ENCODE results near the gene KCNJ5.

KCNJ5 gene

DNA sequence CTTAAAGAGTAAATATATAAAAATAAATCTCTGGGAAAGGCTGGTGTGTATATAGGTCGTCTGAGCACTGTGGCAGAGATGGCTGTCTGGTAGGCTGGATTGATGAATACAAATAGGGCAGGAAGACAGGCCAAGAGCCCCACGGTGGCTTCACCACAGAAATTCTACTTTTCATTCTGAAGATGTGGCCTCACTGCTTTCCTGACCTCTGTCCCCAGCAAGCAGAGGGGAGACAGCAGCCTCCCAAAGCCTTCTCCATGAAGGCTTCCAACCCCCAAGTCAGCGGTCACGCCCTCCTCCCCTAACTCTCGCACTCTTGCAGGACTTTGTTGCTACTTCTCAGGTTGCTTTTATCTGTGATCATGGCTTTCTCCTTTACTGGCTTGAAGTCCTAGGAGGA is 13.4 kb upstream of the KCNJ5 start:
- no peak for DNase-seq (ENCODE audit: low read depth, low spot score)
- in situ Hi-C loops (cut with HindIII; ENCODE audit: low sequenced_read_pairs) = no loop called here
- no peak overlapping the region for H3K4me3 ChIP-seq (ENCODE audit: low read depth, low read length)
- TF ChIP-seq, protein P1, sequence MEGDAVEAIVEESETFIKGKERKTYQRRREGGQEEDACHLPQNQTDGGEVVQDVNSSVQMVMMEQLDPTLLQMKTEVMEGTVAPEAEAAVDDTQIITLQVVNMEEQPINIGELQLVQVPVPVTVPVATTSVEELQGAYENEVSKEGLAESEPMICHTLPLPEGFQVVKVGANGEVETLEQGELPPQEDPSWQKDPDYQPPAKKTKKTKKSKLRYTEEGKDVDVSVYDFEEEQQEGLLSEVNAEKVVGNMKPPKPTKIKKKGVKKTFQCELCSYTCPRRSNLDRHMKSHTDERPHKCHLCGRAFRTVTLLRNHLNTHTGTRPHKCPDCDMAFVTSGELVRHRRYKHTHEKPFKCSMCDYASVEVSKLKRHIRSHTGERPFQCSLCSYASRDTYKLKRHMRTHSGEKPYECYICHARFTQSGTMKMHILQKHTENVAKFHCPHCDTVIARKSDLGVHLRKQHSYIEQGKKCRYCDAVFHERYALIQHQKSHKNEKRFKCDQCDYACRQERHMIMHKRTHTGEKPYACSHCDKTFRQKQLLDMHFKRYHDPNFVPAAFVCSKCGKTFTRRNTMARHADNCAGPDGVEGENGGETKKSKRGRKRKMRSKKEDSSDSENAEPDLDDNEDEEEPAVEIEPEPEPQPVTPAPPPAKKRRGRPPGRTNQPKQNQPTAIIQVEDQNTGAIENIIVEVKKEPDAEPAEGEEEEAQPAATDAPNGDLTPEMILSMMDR (IDR thresholded peaks at IDR 0.05; ENCODE audit: low read depth, low read length) = no peak

DNA sequence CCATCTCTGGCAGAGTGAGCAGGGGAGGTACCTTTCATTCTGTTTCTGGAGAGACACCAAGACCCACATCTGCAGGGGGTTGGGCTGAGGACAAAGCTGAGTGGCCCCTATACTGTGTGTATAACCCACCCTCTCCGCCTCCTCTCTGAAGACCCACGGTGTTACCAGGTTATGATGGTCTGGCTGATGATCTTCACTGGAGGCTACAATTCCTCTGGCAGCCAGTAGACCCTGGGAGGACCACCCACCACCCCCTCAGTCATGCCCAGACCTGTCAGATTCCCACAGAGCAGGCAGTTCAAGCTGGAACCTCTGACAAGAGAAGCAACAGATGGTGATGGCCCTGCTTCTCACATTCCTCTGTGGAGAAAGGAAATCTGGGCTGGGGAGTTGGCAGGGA is 12.7 kb upstream of the KCNJ5 start:
- TF ChIP-seq, protein P1 (IDR thresholded peaks at IDR 0.05; ENCODE audit: low read depth, low read length) = no peak
- DNase-seq (ENCODE audit: low read depth, low spot score) = no peak
- in situ Hi-C loops (cut with HindIII; ENCODE audit: low sequenced_read_pairs) = no loop called here

DNA sequence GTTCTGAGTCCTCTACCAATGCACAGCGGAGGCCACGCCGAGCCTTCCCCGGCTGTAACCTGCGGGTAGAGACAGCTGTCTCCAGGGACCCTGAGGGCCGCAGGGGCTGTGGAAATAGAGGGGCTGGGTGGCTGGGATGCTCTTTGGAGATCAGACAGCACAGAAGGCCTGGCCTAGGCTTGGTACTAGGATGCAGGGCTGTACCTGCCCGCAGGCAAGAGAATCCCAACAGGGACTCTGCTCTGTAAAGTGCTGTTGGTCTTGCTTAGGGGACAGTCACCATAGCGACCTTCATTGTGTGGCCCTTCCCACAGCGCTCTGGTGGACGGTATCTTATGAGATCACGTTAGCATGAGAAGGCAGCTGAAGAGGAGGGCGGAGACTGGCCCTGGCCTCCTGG is 11.3 kb upstream of the KCNJ5 start:
- in situ Hi-C loops (cut with HindIII; ENCODE audit: low sequenced_read_pairs) = no loop called here
- DNase-seq (ENCODE audit: low read depth, low spot score) = no peak
- H3K4me3 ChIP-seq (ENCODE audit: low read depth, low read length) = no peak overlapping the region
- TF ChIP-seq, protein P1 (IDR thresholded peaks at IDR 0.05; ENCODE audit: low read depth, low read length) = no peak

More for the DNA sequence above, 12.7 kb upstream of the KCNJ5 start:
- H3K4me3 ChIP-seq (ENCODE audit: low read depth, low read length) = no peak overlapping the region

DNA sequence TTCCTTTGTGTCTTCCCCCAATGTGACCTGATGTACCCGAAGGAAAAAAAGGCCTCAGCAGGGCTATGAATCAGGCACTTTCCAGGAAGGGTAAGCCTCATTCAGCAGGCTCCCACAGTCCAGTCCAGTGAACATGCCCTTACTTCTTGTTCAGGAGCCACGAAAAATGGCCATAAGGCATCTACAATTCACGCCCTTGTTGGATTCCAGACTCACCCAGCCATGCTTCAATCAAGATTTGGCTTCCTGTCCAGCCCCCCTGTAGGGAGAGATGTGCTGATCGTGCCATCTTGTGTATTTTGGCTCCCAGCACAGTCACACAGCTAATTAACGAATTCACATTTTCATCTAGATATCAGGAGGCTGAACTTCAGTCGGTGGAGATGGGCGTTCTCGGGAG is 9.9 kb upstream of the KCNJ5 start:
- TF ChIP-seq, protein P1 (IDR thresholded peaks at IDR 0.05; ENCODE audit: low read depth, low read length) = no peak
- in situ Hi-C loops (cut with HindIII; ENCODE audit: low sequenced_read_pairs) = no loop called here
- H3K4me3 ChIP-seq (ENCODE audit: low read depth, low read length) = no peak overlapping the region
- no peak for DNase-seq (ENCODE audit: low read depth, low spot score)

DNA sequence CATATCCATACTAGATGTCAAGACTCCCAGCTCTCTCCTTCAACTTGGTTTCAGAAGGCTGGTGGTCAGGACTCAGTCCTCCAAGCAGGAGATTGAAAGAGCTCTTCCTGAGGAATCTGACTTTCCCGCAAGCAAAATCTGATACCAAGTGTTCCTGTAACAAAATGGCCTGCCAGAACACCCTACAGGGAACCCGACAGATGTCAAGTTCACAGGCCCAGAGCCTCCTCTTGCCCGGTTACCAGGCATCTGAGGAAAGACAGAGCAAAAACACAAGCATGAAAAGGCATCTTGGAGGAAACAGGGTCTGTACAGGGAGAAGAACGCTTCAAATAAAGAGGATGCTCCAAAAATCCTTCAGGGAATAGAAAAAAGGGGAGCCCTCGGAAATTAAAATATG is 8.7 kb upstream of the KCNJ5 start:
- H3K4me3 ChIP-seq (ENCODE audit: low read depth, low read length) = no peak overlapping the region
- no peak for DNase-seq (ENCODE audit: low read depth, low spot score)
- in situ Hi-C loops (cut with HindIII; ENCODE audit: low sequenced_read_pairs) = no loop called here
- TF ChIP-seq, protein P1 (IDR thresholded peaks at IDR 0.05; ENCODE audit: low read depth, low read length) = no peak

DNA sequence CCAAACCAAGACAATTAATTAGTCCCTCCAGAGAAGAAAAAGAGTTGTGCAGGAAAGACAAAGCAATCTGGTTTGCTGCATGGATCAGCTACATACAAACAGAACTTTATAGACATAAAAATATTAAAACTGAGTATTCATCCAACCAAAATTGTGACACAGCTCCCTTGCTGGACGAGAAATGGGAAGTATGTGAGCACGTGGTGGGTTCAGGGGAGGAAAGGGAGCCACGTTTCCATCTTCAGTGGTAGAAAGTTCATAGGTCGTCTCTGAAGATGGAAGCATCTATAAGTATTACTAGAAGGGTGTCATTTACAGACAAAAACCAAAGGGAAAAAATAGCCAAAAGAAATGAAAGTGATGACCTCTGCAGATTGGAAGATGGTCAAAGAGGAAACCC is 7.1 kb upstream of the KCNJ5 start:
- H3K4me3 ChIP-seq (ENCODE audit: low read depth, low read length) = no peak overlapping the region
- in situ Hi-C loops (cut with HindIII; ENCODE audit: low sequenced_read_pairs) = no loop called here
- TF ChIP-seq, protein P1 (IDR thresholded peaks at IDR 0.05; ENCODE audit: low read depth, low read length) = no peak
- no peak for DNase-seq (ENCODE audit: low read depth, low spot score)

Data from astrocyte of the spinal cord (primary cell).